Stomach smooth muscle (tissue), 2 donors: ENCODE measurements around the gene ZNF433.
"Not testable (repeated sequence)": the region's sequence is repeated elsewhere in the genome, so short reads cannot be mapped to it uniquely, and the experiment has no call there.

Experiments used
- H3K27ac ChIP-seq: one replicate; pipeline ENCODE4 v1.7.0; 2013; ENCODE audit warnings: mild to moderate bottlenecking, low read length, inconsistent platforms
- H3K27me3 ChIP-seq, 2 donors: one replicate each; pipeline ENCODE4 v1.7.0; 2013; ENCODE audit warnings: low read length in 2 of 2; ENCODE audit not compliant: insufficient read depth in 2 of 2, control insufficient read depth in 1 of 2
- H3K36me3 ChIP-seq, 2 donors: one replicate each; pipeline ENCODE4 v1.7.0; 2013; ENCODE audit warnings: low read length in 2 of 2; ENCODE audit not compliant: control insufficient read depth in 2 of 2, insufficient read depth in 2 of 2
- H3K4me1 ChIP-seq: one replicate; pipeline ENCODE4 v1.7.0; 2013; ENCODE audit warnings: low read length; ENCODE audit not compliant: control insufficient read depth, insufficient read depth
- H3K4me3 ChIP-seq, 2 donors: one replicate each; pipeline ENCODE4 v1.7.0; 2013; ENCODE audit warnings: low read length in 2 of 2
- H3K9ac ChIP-seq, 2 donors: one replicate each; pipeline ENCODE4 v1.7.0; 2013; ENCODE audit warnings: low read length in 2 of 2, mild to moderate bottlenecking in 1 of 2
- H3K9me3 ChIP-seq, 2 donors: one replicate each; pipeline ENCODE4 v1.7.0; 2013; ENCODE audit warnings: low read length in 2 of 2; ENCODE audit not compliant: control insufficient read depth in 2 of 2
- donor health status: healthy.
- donor health status: Pancreatic carcinoma.

Gene ZNF433

GRCh38 chr19:12047868-12048267, 12.4 kb upstream of the ZNF433 start:
- H3K27me3 ChIP-seq, result no peaks in the 10 kb centered on the region
- no peak overlapping the region for H3K27ac ChIP-seq
- H3K36me3 ChIP-seq, result no peaks in the 10 kb centered on the region
- H3K9ac ChIP-seq, result no peak overlapping the region
- peaks cover 9% of the 10 kb centered on the region for H3K4me1 ChIP-seq
- H3K9me3 ChIP-seq, result peaks cover 6 to 15% of the 10 kb centered on the region in 2 donors
- H3K4me3 ChIP-seq, result no peak overlapping the region

- Histone ChIP-seq H3K9me3 (peaks cover 6 to 15% of the 10 kb centered on the region in 2 donors), H3K4me3 (no peak overlapping the region), H3K27me3 (no peaks in the 10 kb centered on the region)
These were observed 8.4 kb upstream of the ZNF433 start for GRCh38 chr19:12043752-12044422.

GRCh38 chr19:12042893-12043292, 7.4 kb upstream of the ZNF433 start:
- H3K4me1 ChIP-seq, result no peaks in the 10 kb centered on the region
- H3K36me3 ChIP-seq, result no peaks in the 10 kb centered on the region
- no peaks in the 10 kb centered on the region for H3K27me3 ChIP-seq
- no peak overlapping the region for H3K9ac ChIP-seq
- no peak overlapping the region for H3K4me3 ChIP-seq
- no peak overlapping the region for H3K27ac ChIP-seq
- peaks cover 6 to 15% of the 10 kb centered on the region in 2 donors for H3K9me3 ChIP-seq

More at GRCh38 chr19:12043752-12044422, 8.4 kb upstream of the ZNF433 start:
- H3K36me3 ChIP-seq, result no peaks in the 10 kb centered on the region
- H3K4me1 ChIP-seq, result no peaks in the 10 kb centered on the region
- H3K27ac ChIP-seq, result no peak overlapping the region
- no peak overlapping the region for H3K9ac ChIP-seq

GRCh38 chr19:12034620-12035019, 859 bp downstream of the ZNF433 start:
- Histone ChIP-seq H3K4me3 (peak overlapping the region; percentile 69 to 93), H3K9ac (peak overlapping the region; percentile 96 to 97), H3K36me3 (no peaks in the 10 kb centered on the region), H3K27ac (no peak overlapping the region), H3K4me1 (peaks cover 16% of the 10 kb centered on the region), H3K27me3 (no peaks in the 10 kb centered on the region), H3K9me3 (no peaks in the 10 kb centered on the region)

- Histone ChIP-seq H3K9ac (peak overlapping the region; percentile 96 to 97), H3K27ac (no peak overlapping the region), H3K4me3 (peak overlapping the region; percentile 69 to 93)
These were observed 1.3 kb downstream of the ZNF433 start for GRCh38 chr19:12034198-12034597.

GRCh38 chr19:12015753-12016116, 19.7 kb downstream of the ZNF433 start:
- H3K4me1 ChIP-seq, result no peaks in the 10 kb centered on the region
- H3K4me3 ChIP-seq, result no peak overlapping the region
- H3K9me3 ChIP-seq, result peaks cover 20 to 23% of the 10 kb centered on the region in 2 donors
- H3K9ac ChIP-seq, result no peak overlapping the region
- peaks cover 33% of the 10 kb centered on the region in 2 donors for H3K36me3 ChIP-seq
- H3K27ac ChIP-seq, result no peak overlapping the region
- H3K27me3 ChIP-seq, result no peaks in the 10 kb centered on the region

More at GRCh38 chr19:12034198-12034597, 1.3 kb downstream of the ZNF433 start:
- no peaks in the 10 kb centered on the region for H3K27me3 ChIP-seq
- no peaks in the 10 kb centered on the region for H3K36me3 ChIP-seq
- H3K4me1 ChIP-seq, result peaks cover 16% of the 10 kb centered on the region
- no peaks in the 10 kb centered on the region for H3K9me3 ChIP-seq

- peaks cover 20 to 23% of the 10 kb centered on the region in 2 donors for H3K9me3 ChIP-seq
- H3K27me3 ChIP-seq, result no peaks in the 10 kb centered on the region
- H3K36me3 ChIP-seq, result peaks cover 33% of the 10 kb centered on the region in 2 donors
- no peak overlapping the region for H3K4me3 ChIP-seq
- no peak overlapping the region for H3K9ac ChIP-seq
- no peak overlapping the region for H3K27ac ChIP-seq
- H3K4me1 ChIP-seq, result no peaks in the 10 kb centered on the region
These were observed 20.3 kb downstream of the ZNF433 start for GRCh38 chr19:12015015-12015752.

GRCh38 chr19:12000152-12000981, 35.1 kb downstream of the ZNF433 start:
- Histone ChIP-seq H3K4me1 (no peaks in the 10 kb centered on the region), H3K9ac (no peak overlapping the region), H3K4me3 (no peak overlapping the region), H3K9me3 (no peaks in the 10 kb centered on the region), H3K36me3 (peaks cover 0 to 3% of the 10 kb centered on the region in 2 donors), H3K27me3 (no peaks in the 10 kb centered on the region), H3K27ac (no peak overlapping the region)

GRCh38 chr19:11995174-11995573, 40.3 kb downstream of the ZNF433 start:
- no peaks in the 10 kb centered on the region for H3K36me3 ChIP-seq
- H3K27ac ChIP-seq, result no peak overlapping the region
- H3K27me3 ChIP-seq, result no peaks in the 10 kb centered on the region
- no peak overlapping the region for H3K4me3 ChIP-seq
- H3K4me1 ChIP-seq, result no peaks in the 10 kb centered on the region
- H3K9me3 ChIP-seq, result no peaks in the 10 kb centered on the region
- H3K9ac ChIP-seq, result no peak overlapping the region

GRCh38 chr19:11991921-11992320, 43.6 kb downstream of the ZNF433 start:
- not testable (repeated sequence) for H3K27me3 ChIP-seq, H3K36me3 ChIP-seq, H3K9me3 ChIP-seq, H3K4me1 ChIP-seq, H3K4me3 ChIP-seq, H3K27ac ChIP-seq, H3K9ac ChIP-seq
